ENCODE measurements around the gene LRP3. TPM values are rescaled to one million over a fixed set of nuclear protein-coding genes. Genes with fewer than 3 reads are reported as not detected.

The LRP3 gene
- total RNA-seq, 1 experiment from 2014 or later = 29.0 TPM

- ChIA-PET POLR2A (no interaction called here), RAD21 (ENCODE audit: low non-redundant PET in 1 of 2, low total read pairs in 2 of 2, uncharacterized antibody in 2 of 2, unreplicated experiment in 2 of 2) (no interaction called here), CTCF (interaction anchor here (1.0 kb wide), 1 partner anchor 160 kb away, joined by 3 read pairs; no protein-coding TSS in a partner anchor)
- Histone ChIP-seq H3K79me2 (ENCODE audit: insufficient read depth, low read length) (no peaks in the 10 kb centered on the region), H3K4me1 (ENCODE audit: control insufficient read depth in 1 of 2, insufficient read depth in 2 of 2, low read length in 2 of 2) (no peaks in the 10 kb centered on the region), H3K9me3 (ENCODE audit: control insufficient read depth in 1 of 2, insufficient read depth in 1 of 2, low read depth in 1 of 2, low read length in 2 of 2) (no peaks in the 10 kb centered on the region), H3K27ac (ENCODE audit: low read depth, low read length) (no peak overlapping the region), H3K4me2 (ENCODE audit: low read length) (no peak overlapping the region), H3K27me3 (ENCODE audit: insufficient read depth, low read length) (no peaks in the 10 kb centered on the region), H3K36me3 (ENCODE audit: control insufficient read depth in 1 of 2, insufficient read depth in 2 of 2, low read length in 2 of 2) (no peaks in the 10 kb centered on the region), H4K20me1 (ENCODE audit: insufficient read depth) (no peaks in the 10 kb centered on the region), H3K9ac (ENCODE audit: low read length) (no peak overlapping the region), H3K9me2 (ENCODE audit: insufficient read depth) (no peaks in the 10 kb centered on the region), H2AFZ (ENCODE audit: low read depth, low read length, poor library complexity, severe bottlenecking) (no peak overlapping the region), H3K4me3 (replicated peaks in 1 of 2; ENCODE audit: low read depth in 1 of 2, low read length in 2 of 2) (no peak overlapping the region)
- intact Hi-C loops (cut with micrococcal nuclease) = no loop called here
- ATAC-seq (no peak), DNase-seq (ENCODE audit: low read depth, low spot score) (no peak)
- TF ChIP-seq EZH2 (IDR thresholded peaks at IDR 0.05) (no peak), ATF3 (IDR thresholded peaks at IDR 0.05) (no peak), CBX3 (IDR thresholded peaks at IDR 0.05; ENCODE audit: low read depth) (no peak), ZBTB33 (IDR thresholded peaks at IDR 0.05; ENCODE audit: extremely low read depth, insufficient replicate concordance, low read length) (no peak), CEBPB (IDR thresholded peaks at IDR 0.05; ENCODE audit: low read depth) (no peak)
- TF ChIP-seq, protein P1, sequence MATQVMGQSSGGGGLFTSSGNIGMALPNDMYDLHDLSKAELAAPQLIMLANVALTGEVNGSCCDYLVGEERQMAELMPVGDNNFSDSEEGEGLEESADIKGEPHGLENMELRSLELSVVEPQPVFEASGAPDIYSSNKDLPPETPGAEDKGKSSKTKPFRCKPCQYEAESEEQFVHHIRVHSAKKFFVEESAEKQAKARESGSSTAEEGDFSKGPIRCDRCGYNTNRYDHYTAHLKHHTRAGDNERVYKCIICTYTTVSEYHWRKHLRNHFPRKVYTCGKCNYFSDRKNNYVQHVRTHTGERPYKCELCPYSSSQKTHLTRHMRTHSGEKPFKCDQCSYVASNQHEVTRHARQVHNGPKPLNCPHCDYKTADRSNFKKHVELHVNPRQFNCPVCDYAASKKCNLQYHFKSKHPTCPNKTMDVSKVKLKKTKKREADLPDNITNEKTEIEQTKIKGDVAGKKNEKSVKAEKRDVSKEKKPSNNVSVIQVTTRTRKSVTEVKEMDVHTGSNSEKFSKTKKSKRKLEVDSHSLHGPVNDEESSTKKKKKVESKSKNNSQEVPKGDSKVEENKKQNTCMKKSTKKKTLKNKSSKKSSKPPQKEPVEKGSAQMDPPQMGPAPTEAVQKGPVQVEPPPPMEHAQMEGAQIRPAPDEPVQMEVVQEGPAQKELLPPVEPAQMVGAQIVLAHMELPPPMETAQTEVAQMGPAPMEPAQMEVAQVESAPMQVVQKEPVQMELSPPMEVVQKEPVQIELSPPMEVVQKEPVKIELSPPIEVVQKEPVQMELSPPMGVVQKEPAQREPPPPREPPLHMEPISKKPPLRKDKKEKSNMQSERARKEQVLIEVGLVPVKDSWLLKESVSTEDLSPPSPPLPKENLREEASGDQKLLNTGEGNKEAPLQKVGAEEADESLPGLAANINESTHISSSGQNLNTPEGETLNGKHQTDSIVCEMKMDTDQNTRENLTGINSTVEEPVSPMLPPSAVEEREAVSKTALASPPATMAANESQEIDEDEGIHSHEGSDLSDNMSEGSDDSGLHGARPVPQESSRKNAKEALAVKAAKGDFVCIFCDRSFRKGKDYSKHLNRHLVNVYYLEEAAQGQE (IDR thresholded peaks at IDR 0.05; ENCODE audit: low read depth) = no peak
- no TSS peak for BruUV-seq (replicated peaks)
Measured at GRCh38 chr19:33255781-33256180, 61.7 kb downstream of the LRP3 start.

Data from HCT116 (cell line).